SU-DHL-6 (cell line): ENCODE data around the gene NUTM2E.
"Not testable (repeated sequence)": the region's sequence is repeated elsewhere in the genome, so short reads cannot be mapped to it uniquely, and the experiment has no call there.

Experiments used
- EZH2phosphoT487 ChIP-seq: fragments of 200-600 bp; sonication (generic), shearing (Covaris generic); conservative IDR thresholded peaks from 2 replicates; pipeline ENCODE4 v1.6.1; 2018; ENCODE audit warnings: mild to moderate bottlenecking, antibody characterized with exemption, low read length, moderate library complexity, mixed read lengths
- TF ChIP-seq, protein P1 (sequence below): fragments of 200-600 bp; sonication (generic); IDR thresholded peaks from one replicate; pipeline ENCODE4 v1.5.1; 2017; ENCODE audit warnings: antibody characterized with exemption, mild to moderate bottlenecking, low read length, moderate library complexity; ENCODE audit not compliant: insufficient read depth, poor library complexity, severe bottlenecking

DNA sequence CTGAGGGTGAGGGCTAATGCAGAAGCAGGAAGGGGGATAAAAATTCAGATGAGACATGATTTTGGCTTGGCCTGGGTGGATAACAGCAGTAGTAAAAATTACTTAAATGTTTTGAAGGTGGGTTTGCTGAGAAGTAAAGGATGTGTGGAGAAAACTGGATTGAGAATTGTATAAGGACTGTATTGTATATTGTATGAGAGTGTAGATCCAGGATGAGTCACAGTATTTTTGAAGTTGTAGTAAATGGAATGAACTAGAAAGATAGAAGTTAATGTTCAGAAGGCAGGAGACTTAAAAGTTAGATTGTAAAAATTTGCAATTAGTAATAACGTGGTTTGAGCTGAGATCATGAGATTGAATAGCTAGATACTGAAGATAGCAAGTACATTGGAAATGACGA, 10.2 kb upstream of the NUTM2E start:
- TF ChIP-seq, protein P1, sequence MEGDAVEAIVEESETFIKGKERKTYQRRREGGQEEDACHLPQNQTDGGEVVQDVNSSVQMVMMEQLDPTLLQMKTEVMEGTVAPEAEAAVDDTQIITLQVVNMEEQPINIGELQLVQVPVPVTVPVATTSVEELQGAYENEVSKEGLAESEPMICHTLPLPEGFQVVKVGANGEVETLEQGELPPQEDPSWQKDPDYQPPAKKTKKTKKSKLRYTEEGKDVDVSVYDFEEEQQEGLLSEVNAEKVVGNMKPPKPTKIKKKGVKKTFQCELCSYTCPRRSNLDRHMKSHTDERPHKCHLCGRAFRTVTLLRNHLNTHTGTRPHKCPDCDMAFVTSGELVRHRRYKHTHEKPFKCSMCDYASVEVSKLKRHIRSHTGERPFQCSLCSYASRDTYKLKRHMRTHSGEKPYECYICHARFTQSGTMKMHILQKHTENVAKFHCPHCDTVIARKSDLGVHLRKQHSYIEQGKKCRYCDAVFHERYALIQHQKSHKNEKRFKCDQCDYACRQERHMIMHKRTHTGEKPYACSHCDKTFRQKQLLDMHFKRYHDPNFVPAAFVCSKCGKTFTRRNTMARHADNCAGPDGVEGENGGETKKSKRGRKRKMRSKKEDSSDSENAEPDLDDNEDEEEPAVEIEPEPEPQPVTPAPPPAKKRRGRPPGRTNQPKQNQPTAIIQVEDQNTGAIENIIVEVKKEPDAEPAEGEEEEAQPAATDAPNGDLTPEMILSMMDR = not testable (repeated sequence)
- not testable (repeated sequence) for TF ChIP-seq EZH2phosphoT487
